Endothelial cell of umbilical vein (primary cell): ENCODE measurements around the gene SPATA24.
A peak's percentile ranks its signal among the peaks of the same experiment; 100 is the strongest.

ENCODE experiments used
- EZH2 ChIP-seq: IDR thresholded peaks from 2 replicates; pipeline ENCODE4 v1.6.1; 2012; ENCODE audit warnings: borderline replicate concordance, low read depth, mild to moderate bottlenecking, moderate library complexity, low read length, inconsistent platforms; ENCODE audit not compliant: severe bottlenecking
- FOS ChIP-seq: IDR thresholded peaks from 2 replicates; pipeline ENCODE4 v1.6.1; 2011; ENCODE audit warnings: mild to moderate bottlenecking, low read length, moderate library complexity, borderline replicate concordance; ENCODE audit not compliant: insufficient read depth
- GATA2 ChIP-seq: IDR thresholded peaks from 2 replicates; pipeline ENCODE4 v1.7.0; 2011; ENCODE audit warnings: low read depth, mild to moderate bottlenecking, moderate library complexity, mixed read lengths, low read length; ENCODE audit not compliant: insufficient read length, insufficient read depth
- MYC ChIP-seq: IDR thresholded peaks from one replicate; pipeline ENCODE4 v1.6.1; 2011; ENCODE audit warnings: mild to moderate bottlenecking, low read depth, low read length
- POLR2A ChIP-seq: IDR thresholded peaks from 2 replicates; pipeline ENCODE4 v1.6.1; 2012; ENCODE audit warnings: low read depth, mild to moderate bottlenecking, control low read depth, low read length
- POLR2AphosphoS5 ChIP-seq: IDR thresholded peaks from 2 replicates; pipeline ENCODE4 v1.6.1; 2012; ENCODE audit warnings: low read depth, mild to moderate bottlenecking, control low read depth, low read length, moderate library complexity; ENCODE audit not compliant: insufficient read depth
- TF ChIP-seq, protein P1 (sequence below), 2 donors: IDR thresholded peaks; 1 replicate in 1 of 2; 2 replicates in 1 of 2; pipeline ENCODE4 v1.5.1; 2011; ENCODE audit warnings: low read length in 2 of 2, mild to moderate bottlenecking in 2 of 2, moderate library complexity in 2 of 2, control low read depth in 1 of 2, inconsistent platforms in 1 of 2, low read depth in 1 of 2; ENCODE audit not compliant: insufficient read depth in 1 of 2; ENCODE audit errors: extremely low read depth in 1 of 2
- TF ChIP-seq, protein P2 (sequence below): IDR thresholded peaks from 2 replicates; pipeline ENCODE4 v1.6.1; 2011; ENCODE audit not compliant: insufficient read depth, insufficient read length

DNA sequence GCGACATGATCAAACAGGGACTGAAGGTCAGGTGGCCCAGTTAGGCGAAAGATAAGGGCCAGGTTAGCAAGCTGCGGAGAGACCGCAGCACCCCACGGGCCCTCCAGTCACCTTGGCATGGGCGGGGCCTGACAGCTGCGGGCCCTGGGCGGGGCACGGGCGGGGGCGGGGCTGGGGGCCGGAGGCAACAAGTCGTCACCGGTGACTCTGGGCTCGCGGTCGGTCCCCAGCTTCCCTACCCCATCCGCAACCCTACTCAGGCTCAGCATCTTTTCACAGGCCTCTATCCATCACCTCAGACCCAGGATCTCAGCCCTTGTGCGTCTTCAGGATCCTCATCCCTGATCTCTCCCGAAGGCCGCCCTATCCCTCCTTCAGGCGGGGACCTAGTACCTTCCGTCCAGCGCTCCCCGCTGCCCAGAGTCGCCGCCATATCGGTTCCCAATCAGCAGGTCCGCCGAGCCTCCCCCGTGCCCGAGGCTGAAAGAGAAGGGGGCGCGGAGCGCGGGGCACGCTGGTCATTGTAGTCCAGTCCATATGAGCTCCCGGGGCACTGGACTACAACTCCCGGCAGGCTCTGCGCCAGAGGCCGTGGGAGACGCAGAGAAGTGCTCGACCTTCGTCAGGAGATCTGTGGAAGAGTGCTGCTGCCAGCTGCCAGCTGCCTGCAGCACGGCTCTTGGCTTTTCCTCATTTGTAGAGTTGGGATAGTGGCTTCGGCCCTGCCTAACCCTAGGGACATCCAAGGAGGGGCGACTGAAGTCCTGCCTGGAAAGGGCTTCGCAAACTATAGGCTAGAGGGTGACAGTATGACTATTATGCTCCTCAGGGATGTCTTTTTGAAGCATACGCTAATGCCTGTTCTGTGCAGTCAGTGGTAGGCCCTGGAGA, 35.4 kb upstream of the SPATA24 start, which contains the start of gene DNAJC18:
- TF ChIP-seq, protein P1, sequence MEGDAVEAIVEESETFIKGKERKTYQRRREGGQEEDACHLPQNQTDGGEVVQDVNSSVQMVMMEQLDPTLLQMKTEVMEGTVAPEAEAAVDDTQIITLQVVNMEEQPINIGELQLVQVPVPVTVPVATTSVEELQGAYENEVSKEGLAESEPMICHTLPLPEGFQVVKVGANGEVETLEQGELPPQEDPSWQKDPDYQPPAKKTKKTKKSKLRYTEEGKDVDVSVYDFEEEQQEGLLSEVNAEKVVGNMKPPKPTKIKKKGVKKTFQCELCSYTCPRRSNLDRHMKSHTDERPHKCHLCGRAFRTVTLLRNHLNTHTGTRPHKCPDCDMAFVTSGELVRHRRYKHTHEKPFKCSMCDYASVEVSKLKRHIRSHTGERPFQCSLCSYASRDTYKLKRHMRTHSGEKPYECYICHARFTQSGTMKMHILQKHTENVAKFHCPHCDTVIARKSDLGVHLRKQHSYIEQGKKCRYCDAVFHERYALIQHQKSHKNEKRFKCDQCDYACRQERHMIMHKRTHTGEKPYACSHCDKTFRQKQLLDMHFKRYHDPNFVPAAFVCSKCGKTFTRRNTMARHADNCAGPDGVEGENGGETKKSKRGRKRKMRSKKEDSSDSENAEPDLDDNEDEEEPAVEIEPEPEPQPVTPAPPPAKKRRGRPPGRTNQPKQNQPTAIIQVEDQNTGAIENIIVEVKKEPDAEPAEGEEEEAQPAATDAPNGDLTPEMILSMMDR (IDR thresholded peaks at IDR 0.05; ENCODE audit: extremely low read depth in 1 of 2, insufficient read depth in 1 of 2, low read depth in 1 of 2, low read length in 2 of 2), result no peak
- TF ChIP-seq, protein P2, sequence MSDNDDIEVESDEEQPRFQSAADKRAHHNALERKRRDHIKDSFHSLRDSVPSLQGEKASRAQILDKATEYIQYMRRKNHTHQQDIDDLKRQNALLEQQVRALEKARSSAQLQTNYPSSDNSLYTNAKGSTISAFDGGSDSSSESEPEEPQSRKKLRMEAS, result no peak
- TF ChIP-seq POLR2AphosphoS5 (peak; percentile 65), POLR2A (peak; percentile 49), FOS (no peak), EZH2 (no peak), GATA2 (no peak), MYC (no peak)
